SH-SY5Y (cell line): Measurements from ENCODE around the gene CXCR2.

ENCODE experiments used
- GATA2 ChIP-seq: IDR thresholded peaks from 2 replicates; pipeline ENCODE4 v1.6.1; 2011; ENCODE audit warnings: mild to moderate bottlenecking, low read depth, low read length
- GATA3 ChIP-seq: IDR thresholded peaks from 2 replicates; pipeline ENCODE4 v1.6.1; 2011; ENCODE audit warnings: low read depth, mild to moderate bottlenecking, low read length, moderate library complexity

- TF ChIP-seq GATA2 (no peak), GATA3 (no peak)
These were observed at the start of gene CXCR2 for GRCh38 chr2:218125626-218126080.
